HG02642 (cell line): ENCODE results near the gene LIPC.

Experiments
- ATAC-seq: cut with Tn5 transposase; IDR thresholded peaks from one replicate; pipeline ENCODE4 v1.9.1; 2021; ENCODE audit warnings: mild to moderate bottlenecking; ENCODE audit not compliant: unreplicated experiment, poor library complexity

The LIPC gene

DNA sequence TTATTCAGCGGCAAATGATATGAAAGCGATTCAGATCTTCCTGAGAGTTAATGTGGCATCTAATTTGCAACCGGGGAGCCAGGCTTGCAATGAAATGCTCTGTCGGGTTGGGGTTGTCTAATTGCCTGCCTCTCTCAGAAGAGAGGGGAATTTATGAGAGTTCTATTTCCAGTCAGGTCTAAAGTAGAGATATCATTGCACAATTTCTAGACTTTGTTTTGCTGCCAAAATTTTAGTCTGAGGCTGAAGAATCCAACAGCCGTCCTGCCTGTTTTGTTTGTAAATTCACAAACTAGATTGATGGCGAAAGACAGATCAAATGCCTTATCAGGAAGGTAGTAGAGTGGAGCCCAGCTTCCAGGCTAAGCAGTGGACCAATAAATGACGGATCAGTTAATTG is 610 bp downstream of the LIPC start:
- ATAC-seq: no peak

GRCh38 chr15:58433597-58434333 is 2.0 kb downstream of the LIPC start:
- ATAC-seq: no peak

DNA sequence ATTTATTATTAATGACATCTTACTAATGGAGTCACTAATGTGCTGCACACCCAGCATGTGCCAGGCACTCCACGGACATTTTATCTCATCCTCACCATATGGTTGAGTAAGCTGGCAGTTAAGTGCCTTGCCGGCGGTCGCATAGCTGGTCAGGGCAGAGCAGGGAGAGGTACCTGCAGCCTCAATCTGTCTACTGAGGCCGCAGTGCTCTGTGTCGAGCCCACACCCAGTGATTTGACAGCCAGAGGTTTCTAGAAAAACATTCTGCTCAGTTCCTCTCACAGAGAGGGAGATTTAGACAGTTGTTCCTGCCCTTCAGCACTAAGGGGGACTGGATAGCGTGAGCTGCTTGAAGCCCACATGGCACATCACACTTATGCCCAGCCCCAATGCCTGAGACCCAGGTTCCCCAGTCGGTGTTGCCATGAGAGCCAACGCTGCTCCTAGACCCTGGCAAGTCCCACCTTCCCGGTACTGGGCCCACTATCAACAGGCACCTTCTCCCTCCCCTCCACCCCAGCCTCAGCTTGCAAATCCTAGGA is 2.6 kb downstream of the LIPC start:
- ATAC-seq: no peak

GRCh38 chr15:58436552-58436951 is 4.8 kb downstream of the LIPC start:
- no peak for ATAC-seq

DNA sequence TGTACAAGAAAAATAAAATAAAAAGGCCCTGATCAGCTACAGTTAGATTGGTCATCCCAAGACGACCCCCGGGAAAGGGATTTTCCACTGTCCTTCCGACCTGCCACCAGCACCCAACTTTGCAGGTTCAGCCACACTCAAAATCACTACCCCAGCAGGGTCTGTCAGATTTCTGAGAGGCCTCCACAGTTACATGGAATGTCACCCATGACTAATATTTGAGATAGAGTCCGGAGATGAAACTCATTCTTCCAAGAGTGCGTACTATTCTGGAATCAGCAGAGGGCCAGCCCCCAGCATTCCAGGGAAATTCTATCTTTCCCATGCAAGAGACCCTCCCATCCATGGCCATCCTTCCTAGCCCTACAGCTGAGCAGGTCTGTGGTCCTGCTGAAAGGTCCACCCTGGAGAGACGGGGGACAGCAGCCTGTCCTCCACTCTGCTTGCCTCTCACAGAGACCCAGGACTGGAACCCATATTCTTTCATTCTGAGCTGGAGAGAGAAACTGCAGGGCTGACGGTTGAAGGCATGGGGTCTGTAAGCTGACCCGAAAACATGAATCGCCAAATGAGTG is 5.8 kb downstream of the LIPC start:
- no peak for ATAC-seq

GRCh38 chr15:58438111-58438510 is 6.3 kb downstream of the LIPC start:
- no peak for ATAC-seq

DNA sequence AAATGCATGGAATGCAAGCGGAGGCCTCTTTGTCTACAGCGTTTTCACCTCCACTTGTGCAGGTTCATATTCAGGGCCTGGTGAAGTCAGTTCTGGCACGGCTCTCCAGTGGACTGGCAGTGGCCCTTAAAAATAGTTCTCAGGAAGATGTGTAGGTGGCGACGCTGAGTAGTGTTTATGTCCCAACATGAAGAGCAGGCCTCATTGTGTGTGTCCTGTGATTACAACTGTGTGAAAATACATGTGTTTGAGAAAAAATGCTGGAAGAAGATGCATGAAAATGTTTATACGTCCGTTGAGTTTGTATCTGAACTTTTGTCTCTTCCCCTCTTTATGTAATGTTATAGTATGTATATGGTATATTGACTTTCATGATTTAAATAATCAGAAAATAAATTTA is 7.2 kb downstream of the LIPC start:
- no peak for ATAC-seq

GRCh38 chr15:58440158-58440910 is 8.5 kb downstream of the LIPC start:
- no peak for ATAC-seq

DNA sequence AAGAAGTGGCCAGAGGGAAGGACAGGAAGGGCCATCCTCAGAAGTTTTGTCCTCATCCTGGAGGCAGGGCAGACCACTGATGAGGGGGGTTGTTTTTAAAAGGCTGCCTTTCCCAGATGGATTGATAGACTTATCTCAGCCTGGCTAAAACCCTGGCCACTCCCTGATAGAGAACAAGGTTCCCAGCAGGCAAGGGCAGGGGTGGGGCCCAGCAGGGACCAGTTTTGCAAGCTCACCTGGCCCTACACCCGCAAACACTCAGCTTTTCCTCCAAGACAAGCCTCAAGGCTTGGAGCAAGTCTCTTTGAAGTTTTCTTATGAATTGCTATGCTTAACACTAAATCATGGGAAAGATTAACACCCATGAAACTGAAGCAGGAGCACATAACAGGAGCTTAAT is 9.1 kb downstream of the LIPC start:
- ATAC-seq: no peak

GRCh38 chr15:58441376-58442070 is 9.7 kb downstream of the LIPC start:
- no peak for ATAC-seq

DNA sequence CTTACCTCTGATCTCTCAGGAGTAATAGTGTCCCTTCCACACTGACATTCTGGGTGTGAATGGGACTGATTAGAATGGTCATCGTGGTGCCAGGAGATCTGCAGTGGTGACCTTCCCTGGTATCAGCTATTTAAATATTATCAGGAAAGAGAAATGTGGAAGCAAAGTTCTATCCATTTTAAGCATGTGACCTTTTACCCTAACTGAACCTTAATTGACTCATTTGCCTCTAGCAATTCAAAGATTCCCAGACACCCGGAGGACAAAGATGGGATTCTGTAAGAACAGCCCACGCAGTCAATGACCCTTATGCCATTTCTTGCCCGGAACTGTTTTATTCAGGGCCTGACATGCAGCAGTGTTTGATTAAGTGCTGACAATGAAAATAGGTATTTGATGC is 10.3 kb downstream of the LIPC start:
- ATAC-seq: no peak

DNA sequence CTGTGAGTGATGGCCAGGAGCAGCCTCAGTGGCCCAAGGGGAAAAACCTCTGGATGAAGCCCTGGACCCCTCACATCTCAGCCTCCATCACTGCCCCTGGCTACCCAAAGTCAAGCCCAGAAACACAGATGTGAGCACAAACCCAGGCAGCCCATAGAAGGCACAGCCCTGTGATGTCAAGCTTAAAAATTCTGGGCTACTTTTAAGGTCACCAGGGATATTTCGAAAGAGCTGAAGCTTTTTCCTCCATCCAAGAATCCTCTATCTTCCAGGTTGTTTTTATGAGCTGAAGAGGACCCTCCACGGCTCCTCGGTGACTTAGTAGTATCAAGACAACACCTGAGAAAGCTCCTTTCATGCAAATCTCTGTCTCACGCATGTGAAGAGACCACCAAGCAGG is 11.5 kb downstream of the LIPC start:
- no peak for ATAC-seq

GRCh38 chr15:58444056-58444455 is 12.3 kb downstream of the LIPC start:
- no peak for ATAC-seq

DNA sequence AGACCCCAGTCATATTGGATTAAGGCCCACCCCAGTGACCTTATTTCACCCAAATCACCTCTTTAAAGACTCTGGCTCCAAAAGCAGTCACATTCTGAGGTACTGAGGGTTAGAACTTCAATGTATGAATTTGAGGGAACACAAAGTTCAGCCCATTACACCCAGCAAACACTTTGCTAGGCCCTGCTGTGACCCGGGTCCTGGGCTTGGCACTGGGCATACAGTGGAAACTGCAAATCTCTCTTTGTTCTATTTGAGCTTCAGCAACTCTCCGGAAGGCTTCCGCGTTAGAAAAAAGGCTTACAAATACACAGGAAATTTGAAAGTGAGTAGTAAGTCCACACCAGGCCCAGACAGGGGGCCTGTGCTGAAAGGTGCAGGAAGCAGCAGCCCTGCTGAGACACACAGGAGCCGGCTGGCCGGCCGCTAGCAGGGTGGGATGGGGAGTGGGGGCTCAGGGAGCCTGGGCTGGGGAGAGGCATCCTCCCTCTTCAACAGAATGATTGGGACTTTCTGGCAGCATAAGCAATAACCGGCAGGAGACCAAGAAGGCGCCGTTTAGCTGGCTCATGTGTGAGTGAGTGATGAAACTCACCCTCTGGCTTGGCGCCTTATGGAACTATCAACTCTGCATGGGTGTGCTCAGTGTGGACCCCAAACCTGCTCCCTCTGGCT is 13.0 kb downstream of the LIPC start:
- ATAC-seq: no peak

DNA sequence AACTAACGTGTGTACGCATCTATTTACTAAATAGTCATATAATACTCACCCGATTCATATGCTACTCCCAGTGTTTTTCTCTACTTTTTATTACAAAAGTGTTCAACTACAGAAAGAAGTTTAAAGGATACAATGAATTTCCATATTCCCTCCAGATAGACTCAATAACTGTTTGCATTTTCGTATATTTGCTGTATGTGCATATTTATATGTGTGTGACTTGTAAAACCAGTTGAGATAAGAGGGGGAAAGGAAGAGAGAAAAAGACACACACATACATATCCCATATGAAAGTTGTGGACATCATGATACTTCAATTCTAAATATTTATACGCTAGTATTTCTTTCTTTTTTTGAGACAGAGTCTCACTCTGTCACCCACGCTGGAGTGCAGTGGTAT is 14.1 kb downstream of the LIPC start:
- ATAC-seq: no peak

- ATAC-seq: no peak
Measured at GRCh38 chr15:58446521-58446920, 14.7 kb downstream of the LIPC start.

DNA sequence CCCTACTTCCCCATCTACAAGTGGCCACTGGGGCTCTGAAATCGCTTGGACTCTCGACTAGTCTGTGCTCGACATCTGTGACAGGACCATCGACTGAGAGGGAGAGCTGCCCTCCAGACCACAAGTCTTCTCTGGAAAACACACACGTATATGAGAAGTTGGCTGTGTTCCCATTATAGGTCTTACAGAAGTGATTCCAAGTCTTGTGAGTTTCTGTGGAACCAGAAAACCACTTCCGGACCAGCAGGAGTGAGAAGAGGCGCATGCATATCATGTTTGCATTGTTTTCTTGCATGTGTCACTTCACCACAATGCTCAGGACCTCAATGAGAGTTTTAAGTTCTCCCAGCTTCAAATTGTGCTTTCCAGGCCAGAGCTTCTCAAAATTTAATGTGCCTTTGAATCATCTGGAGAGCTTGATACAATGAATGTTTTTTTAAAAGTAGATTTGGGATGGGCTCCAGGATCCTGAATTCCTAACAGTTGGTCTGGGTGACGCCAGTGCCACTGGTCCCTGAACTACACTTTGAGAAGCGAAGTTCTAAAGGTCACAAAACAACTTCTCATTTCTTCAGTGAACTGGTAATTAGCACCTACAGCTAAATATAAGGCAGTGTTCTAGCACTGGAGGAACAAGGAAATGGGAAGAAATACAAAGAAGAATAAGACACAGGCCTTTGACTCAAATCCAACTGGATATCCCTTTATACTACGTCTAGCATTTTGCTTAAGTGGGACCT is 15.7 kb downstream of the LIPC start:
- no peak for ATAC-seq

GRCh38 chr15:58448331-58448730 is 16.5 kb downstream of the LIPC start:
- ATAC-seq: no peak

GRCh38 chr15:58448906-58449305 is 17.1 kb downstream of the LIPC start:
- ATAC-seq: no peak

DNA sequence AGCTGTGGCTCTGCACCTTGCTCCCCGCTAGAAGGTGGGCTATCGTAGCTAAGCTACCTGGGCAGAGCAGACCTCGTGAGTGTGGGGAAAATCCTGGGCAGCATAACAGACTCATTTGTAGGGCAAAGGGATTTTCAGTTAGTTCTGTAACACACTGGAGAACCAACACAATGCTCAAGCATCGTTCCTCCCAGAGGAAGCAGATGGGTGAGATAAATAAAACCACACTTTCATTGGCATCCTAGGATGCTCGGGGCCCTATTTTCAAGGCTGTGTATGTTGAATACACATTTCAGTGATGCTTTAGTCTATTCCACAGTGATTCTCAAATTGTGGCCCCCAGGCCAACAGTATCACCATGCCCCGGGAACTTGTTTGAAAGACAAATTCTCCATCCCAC is 20.0 kb downstream of the LIPC start:
- ATAC-seq: no peak
